C4-2B (cell line): ENCODE results near the gene ADORA3.

Experiments used
- H3K27ac ChIP-seq: fragments of 450-650 bp; 2 replicates; pipeline ENCODE4 v1.5.1; 2017
- CTCF ChIP-seq: fragments of 450-650 bp; conservative IDR thresholded peaks from 2 replicates; pipeline ENCODE4 v1.5.1; 2017; ENCODE audit warnings: mild to moderate bottlenecking
- ZFX ChIP-seq: fragments of 450-650 bp; IDR thresholded peaks from 2 replicates; pipeline ENCODE4 v1.6.1; 2017

ADORA3 gene

GRCh38 chr1:111513410-111514020 is 10.1 kb upstream of the ADORA3 start:
- H3K27ac ChIP-seq, result peak overlapping the region; percentile 39
- TF ChIP-seq ZFX (no peak), CTCF (no peak)

GRCh38 chr1:111512931-111513330 is 9.5 kb upstream of the ADORA3 start:
- no peak for TF ChIP-seq ZFX
- TF ChIP-seq CTCF, result no peak
- H3K27ac ChIP-seq, result peak overlapping the region; percentile 13; the same call in 1 of the 2 replicates

GRCh38 chr1:111512132-111512889 is 8.9 kb upstream of the ADORA3 start:
- H3K27ac ChIP-seq, result peak overlapping the region; percentile 13; the same call in 1 of the 2 replicates
- no peak for TF ChIP-seq ZFX
- TF ChIP-seq CTCF, result no peak

- TF ChIP-seq CTCF, result no peak
- TF ChIP-seq ZFX, result no peak
- H3K27ac ChIP-seq, result no peak overlapping the region
Measured at GRCh38 chr1:111511370-111511769, 7.9 kb upstream of the ADORA3 start.

- H3K27ac ChIP-seq, result no peak overlapping the region; the same call in 1 of the 2 replicates
- TF ChIP-seq CTCF (no peak), ZFX (no peak)
Measured at GRCh38 chr1:111509997-111510375, 6.6 kb upstream of the ADORA3 start.

GRCh38 chr1:111507411-111508201 is 4.2 kb upstream of the ADORA3 start:
- peak overlapping the region; percentile 79 for H3K27ac ChIP-seq
- no peak for TF ChIP-seq CTCF
- TF ChIP-seq ZFX, result peak; percentile 26; the same call in 1 of the 2 replicates

- TF ChIP-seq ZFX, result no peak
- no peak for TF ChIP-seq CTCF
- H3K27ac ChIP-seq, result no peak overlapping the region
Measured at GRCh38 chr1:111506561-111506960, 3.1 kb upstream of the ADORA3 start.
